WTC11 (cell line): ENCODE results near the gene CCND1. TPM values are rescaled to one million over a fixed set of nuclear protein-coding genes. Genes with fewer than 3 reads are reported as not detected.

ENCODE experiments used
- ATAC-seq: fragments of 200-7000 bp; cut with Tn5 transposase; 2 replicates; pipeline ENCODE4 v1.10.0; 2021; ENCODE audit warnings: mild to moderate bottlenecking, moderate library complexity
- CTCF ChIA-PET: fragments of 300-600 bp; sonication (Branson Sonifier 250); formaldehyde crosslinking; loops from one replicate; lab custom pipeline; 2021; ENCODE audit warnings: antibody characterized with exemption; lab: Charles Lee
- POLR2A ChIA-PET: fragments of 350-600 bp; sonication (Branson Sonifier 250); formaldehyde crosslinking; loops from one replicate; lab custom pipeline; 2021; ENCODE audit warnings: antibody characterized with exemption; lab: Charles Lee
- DNase-seq: peaks from one replicate; pipeline ENCODE4 v3.0.0; 2021; ENCODE audit warnings: low spot score
- H3K27ac Mint-ChIP-seq: 2 replicates; pipeline ENCODE4 v1.8.0; 2021; ENCODE audit warnings: mixed read lengths
- H3K27me3 Mint-ChIP-seq: 2 replicates; pipeline ENCODE4 v1.8.0; 2021; ENCODE audit warnings: low read depth, mild to moderate bottlenecking, moderate library complexity, mixed read lengths
- H3K36me3 Mint-ChIP-seq: 2 replicates; pipeline ENCODE4 v1.8.0; 2021; ENCODE audit warnings: mixed read lengths
- H3K4me1 Mint-ChIP-seq: 2 replicates; pipeline ENCODE4 v1.8.0; 2022; ENCODE audit warnings: mixed read lengths
- H3K4me3 Mint-ChIP-seq: 2 replicates; pipeline ENCODE4 v1.8.0; 2021; ENCODE audit warnings: mild to moderate bottlenecking, moderate library complexity, mixed read lengths
- H3K9me3 Mint-ChIP-seq: 2 replicates; pipeline ENCODE4 v1.8.0; 2021; ENCODE audit warnings: mixed read lengths
- AFF4 ChIP-seq: sonication (generic); formaldehyde crosslinking; IDR thresholded peaks from 2 replicates; pipeline ENCODE4 v1.8.1; 2023; ENCODE audit warnings: mild to moderate bottlenecking, missing genetic modification reagents, borderline replicate concordance
- CBFB ChIP-seq: sonication (generic); formaldehyde crosslinking; IDR thresholded peaks from 2 replicates; pipeline ENCODE4 v1.8.1; 2022; ENCODE audit warnings: mild to moderate bottlenecking, low read depth, missing genetic modification reagents
- CREB1 ChIP-seq: sonication (generic); formaldehyde crosslinking; IDR thresholded peaks from 2 replicates; pipeline ENCODE4 v1.8.0; 2023; ENCODE audit warnings: mild to moderate bottlenecking, missing genetic modification reagents
- FOXK1 ChIP-seq: sonication (generic); formaldehyde crosslinking; IDR thresholded peaks from 2 replicates; pipeline ENCODE4 v1.8.0; 2022; ENCODE audit warnings: mild to moderate bottlenecking, moderate library complexity, missing genetic modification reagents
- FOXP1 ChIP-seq: sonication (generic); formaldehyde crosslinking; IDR thresholded peaks from 2 replicates; pipeline ENCODE4 v1.8.0; 2022; ENCODE audit warnings: missing genetic modification reagents, mild to moderate bottlenecking, moderate library complexity, borderline replicate concordance
- GABPB1 ChIP-seq: sonication (generic); formaldehyde crosslinking; IDR thresholded peaks from 2 replicates; pipeline ENCODE4 v1.8.1; 2023; ENCODE audit warnings: mild to moderate bottlenecking, missing genetic modification reagents
- KAT7 ChIP-seq: sonication (generic); formaldehyde crosslinking; IDR thresholded peaks from 2 replicates; pipeline ENCODE4 v1.8.1; 2023; ENCODE audit warnings: missing genetic modification reagents, mild to moderate bottlenecking, borderline replicate concordance
- MYBL2 ChIP-seq: sonication (generic); formaldehyde crosslinking; IDR thresholded peaks from 2 replicates; pipeline ENCODE4 v1.8.1; 2023; ENCODE audit warnings: mild to moderate bottlenecking, moderate library complexity, missing genetic modification reagents
- NFE2L1 ChIP-seq: sonication (generic); formaldehyde crosslinking; IDR thresholded peaks from 2 replicates; pipeline ENCODE4 v1.8.1; 2023; ENCODE audit warnings: missing genetic modification reagents
- NFYB ChIP-seq: sonication (generic); formaldehyde crosslinking; conservative IDR thresholded peaks from 2 replicates; pipeline ENCODE4 v1.8.0; 2022; ENCODE audit warnings: low read depth, missing genetic modification reagents
- NR1H2 ChIP-seq: sonication (generic); formaldehyde crosslinking; IDR thresholded peaks from 2 replicates; pipeline ENCODE4 v1.9.0; 2021; ENCODE audit warnings: mild to moderate bottlenecking, moderate library complexity, missing genetic modification reagents
- SP1 ChIP-seq: sonication (generic); formaldehyde crosslinking; conservative IDR thresholded peaks from 2 replicates; pipeline ENCODE4 v1.8.1; 2022; ENCODE audit warnings: missing genetic modification reagents
- TCF7 ChIP-seq: sonication (generic); formaldehyde crosslinking; IDR thresholded peaks from 2 replicates; pipeline ENCODE4 v1.8.0; 2022; ENCODE audit warnings: mild to moderate bottlenecking, low read depth, missing genetic modification reagents, moderate library complexity
- TEAD1 ChIP-seq: sonication (generic); formaldehyde crosslinking; IDR thresholded peaks from 2 replicates; pipeline ENCODE4 v1.8.0; 2022; ENCODE audit warnings: mild to moderate bottlenecking, missing genetic modification reagents
- TEAD4 ChIP-seq: sonication (generic); formaldehyde crosslinking; IDR thresholded peaks from 2 replicates; pipeline ENCODE4 v1.8.0; 2022; ENCODE audit warnings: mild to moderate bottlenecking, missing genetic modification reagents
- total RNA-seq: library from RNA; stranded (reverse); gene quantifications from 3 replicates; pipeline ENCODE4 v1.2.3, GENCODE V29; 2021
- TF ChIP-seq, protein P1 (sequence below): sonication (generic); formaldehyde crosslinking; IDR thresholded peaks from 2 replicates; pipeline ENCODE4 v1.8.1; 2023; ENCODE audit warnings: mild to moderate bottlenecking, missing genetic modification reagents

Gene CCND1
- total RNA-seq, 1 experiment from 2014 or later, result 212 TPM

- no peak for TF ChIP-seq FOXK1 (CRISPR knock-in tag)
- no peak for TF ChIP-seq GABPB1 (CRISPR knock-in tag)
- TF ChIP-seq NFYB (CRISPR knock-in tag), result no peak
- Mint-ChIP-seq H3K4me1 (peaks cover 11% of the 10 kb centered on the region), H3K36me3 (peaks cover 50% of the 10 kb centered on the region), H3K27me3 (no peaks in the 10 kb centered on the region), H3K9me3 (no peaks in the 10 kb centered on the region), H3K27ac (peak overlapping the region; percentile 60; the same call in 1 of the 2 replicates), H3K4me3 (no peak overlapping the region)
- no peak for ATAC-seq
- ChIA-PET CTCF (interaction anchor here (0.8 to 1.2 kb wide), 3 partner anchors 12 to 518 kb away, joined by 3 read pairs; no protein-coding TSS in a partner anchor), POLR2A (interaction anchor here (1.2 kb wide), 1 partner anchor 9 kb away, joined by 4 read pairs; no protein-coding TSS in a partner anchor)
- DNase-seq, result no peak
Measured at GRCh38 chr11:69649576-69649900, 8.6 kb downstream of the CCND1 start.

- Mint-ChIP-seq H3K9me3 (no peaks in the 10 kb centered on the region), H3K27ac (no peak overlapping the region), H3K4me3 (no peak overlapping the region), H3K36me3 (peaks cover 50% of the 10 kb centered on the region), H3K4me1 (peaks cover 14% of the 10 kb centered on the region), H3K27me3 (no peaks in the 10 kb centered on the region)
- DNase-seq (no peak), ATAC-seq (no peak)
- ChIA-PET CTCF (interaction anchor here (0.8 to 1.2 kb wide), 3 partner anchors 12 to 518 kb away, joined by 3 read pairs; no protein-coding TSS in a partner anchor), POLR2A (interaction anchor here (1.2 kb wide), 1 partner anchor 8 kb away, joined by 4 read pairs; no protein-coding TSS in a partner anchor)
- no peak for TF ChIP-seq TEAD4 (CRISPR knock-in tag)
- TF ChIP-seq KAT7 (CRISPR knock-in tag), result no peak
- TF ChIP-seq, protein P1, sequence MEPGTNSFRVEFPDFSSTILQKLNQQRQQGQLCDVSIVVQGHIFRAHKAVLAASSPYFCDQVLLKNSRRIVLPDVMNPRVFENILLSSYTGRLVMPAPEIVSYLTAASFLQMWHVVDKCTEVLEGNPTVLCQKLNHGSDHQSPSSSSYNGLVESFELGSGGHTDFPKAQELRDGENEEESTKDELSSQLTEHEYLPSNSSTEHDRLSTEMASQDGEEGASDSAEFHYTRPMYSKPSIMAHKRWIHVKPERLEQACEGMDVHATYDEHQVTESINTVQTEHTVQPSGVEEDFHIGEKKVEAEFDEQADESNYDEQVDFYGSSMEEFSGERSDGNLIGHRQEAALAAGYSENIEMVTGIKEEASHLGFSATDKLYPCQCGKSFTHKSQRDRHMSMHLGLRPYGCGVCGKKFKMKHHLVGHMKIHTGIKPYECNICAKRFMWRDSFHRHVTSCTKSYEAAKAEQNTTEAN (CRISPR knock-in tag), result no peak
- no peak for TF ChIP-seq TEAD1 (CRISPR knock-in tag)
- no peak for TF ChIP-seq FOXP1
- no peak for TF ChIP-seq TCF7 (CRISPR knock-in tag)
- TF ChIP-seq MYBL2 (CRISPR knock-in tag), result no peak
- no peak for TF ChIP-seq AFF4 (CRISPR knock-in tag)
- TF ChIP-seq NFE2L1 (CRISPR knock-in tag), result no peak
- no peak for TF ChIP-seq SP1 (CRISPR knock-in tag)
- no peak for TF ChIP-seq CBFB (CRISPR knock-in tag)
- TF ChIP-seq NR1H2 (CRISPR knock-in tag), result no peak
Measured at GRCh38 chr11:69650081-69650831, 9.3 kb downstream of the CCND1 start.

DNA sequence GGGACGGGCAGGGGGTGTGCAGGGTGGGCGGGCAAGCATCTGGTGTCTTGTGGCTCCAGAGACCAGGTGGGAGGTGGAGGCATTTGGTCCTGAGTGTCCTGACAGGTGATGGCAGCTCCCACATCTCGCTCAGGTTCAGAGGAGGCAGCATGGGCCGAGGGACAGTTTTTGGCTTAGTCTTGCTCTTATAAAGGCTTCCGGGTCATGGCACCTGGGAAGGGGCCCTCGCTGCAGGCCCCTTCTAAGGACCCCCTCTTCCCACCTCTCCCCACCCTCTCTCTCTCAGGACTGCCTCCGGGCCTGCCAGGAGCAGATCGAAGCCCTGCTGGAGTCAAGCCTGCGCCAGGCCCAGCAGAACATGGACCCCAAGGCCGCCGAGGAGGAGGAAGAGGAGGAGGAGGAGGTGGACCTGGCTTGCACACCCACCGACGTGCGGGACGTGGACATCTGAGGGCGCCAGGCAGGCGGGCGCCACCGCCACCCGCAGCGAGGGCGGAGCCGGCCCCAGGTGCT is 9.9 kb downstream of the CCND1 start:
- H3K36me3 Mint-ChIP-seq, result peaks cover 43% of the 10 kb centered on the region
- no peaks in the 10 kb centered on the region for H3K27me3 Mint-ChIP-seq
- CTCF ChIA-PET, result no interaction called here
- peaks cover 9% of the 10 kb centered on the region for H3K4me1 Mint-ChIP-seq
- no peak for ATAC-seq
- H3K9me3 Mint-ChIP-seq, result no peaks in the 10 kb centered on the region
- TF ChIP-seq CREB1 (CRISPR knock-in tag), result no peak
- TF ChIP-seq, all 79 proteins: peak for 0
- DNase-seq, result no peak
- Mint-ChIP-seq H3K4me3 (no peak overlapping the region), H3K27ac (no peak overlapping the region)
- POLR2A ChIA-PET, result no interaction called here
